Esophagus muscularis mucosa (tissue), 4 donors: ENCODE data around the gene TP53I3.

Experiments used
- EP300 ChIP-seq: sonication (generic); formaldehyde crosslinking; IDR thresholded peaks from one replicate; pipeline ENCODE4 v1.6.1; 2017; ENCODE audit warnings: antibody characterized with exemption
- POLR2A ChIP-seq: fragments of 450-650 bp; IDR thresholded peaks from one replicate; pipeline ENCODE4 v1.6.1; 2017; ENCODE audit warnings: antibody characterized with exemption, moderate library complexity, mild to moderate bottlenecking, low read depth
- POLR2AphosphoS5 ChIP-seq, 2 donors: sonication (generic); formaldehyde crosslinking; IDR thresholded peaks; one replicate each; pipeline ENCODE4 v1.6.1; 2017; ENCODE audit warnings: antibody characterized with exemption in 2 of 2
- TF ChIP-seq, protein P1 (sequence below), 3 experiments: fragments of 200-600 bp in 2 of 3; fragments of 450-650 bp in 1 of 3; sonication (generic) in 2 of 3; IDR thresholded peaks; one replicate each; pipeline ENCODE4 v1.5.1; 2017 to 2019; ENCODE audit warnings: antibody characterized with exemption in 3 of 3, mild to moderate bottlenecking in 2 of 3, moderate library complexity in 1 of 3

DNA sequence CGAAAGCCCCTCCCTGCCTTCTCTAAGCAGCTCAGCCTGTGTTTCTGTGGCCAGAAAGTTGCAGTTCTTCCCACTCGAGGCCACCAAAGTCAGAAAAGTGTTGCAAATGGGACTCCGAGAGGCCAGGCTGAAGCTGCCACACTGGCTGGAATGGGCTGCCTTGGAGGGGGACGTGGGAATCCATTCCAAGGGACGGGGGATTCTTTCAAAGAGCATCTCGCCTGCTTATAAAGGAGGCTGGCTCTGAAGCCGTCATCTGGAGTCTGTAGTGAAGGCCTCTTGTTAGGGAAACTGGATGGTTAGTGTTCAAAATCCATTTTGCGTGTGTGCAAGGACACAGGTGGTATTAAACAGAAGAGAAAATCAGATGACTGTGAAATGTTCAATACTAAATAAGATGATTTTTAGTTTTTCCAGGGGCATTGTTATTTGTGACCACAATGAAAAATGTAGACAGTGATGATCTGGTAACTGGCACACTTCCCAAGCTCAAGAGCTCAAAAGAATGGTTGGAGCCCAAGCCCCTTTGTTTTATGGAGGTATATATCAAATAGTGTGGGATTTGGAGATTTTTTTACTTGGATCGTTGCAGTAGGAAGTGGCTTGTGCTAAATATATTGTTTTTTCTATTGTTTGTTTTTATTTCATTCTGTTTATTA, 39.4 kb upstream of the TP53I3 start:
- TF ChIP-seq POLR2A, result no peak
- TF ChIP-seq, protein P1, sequence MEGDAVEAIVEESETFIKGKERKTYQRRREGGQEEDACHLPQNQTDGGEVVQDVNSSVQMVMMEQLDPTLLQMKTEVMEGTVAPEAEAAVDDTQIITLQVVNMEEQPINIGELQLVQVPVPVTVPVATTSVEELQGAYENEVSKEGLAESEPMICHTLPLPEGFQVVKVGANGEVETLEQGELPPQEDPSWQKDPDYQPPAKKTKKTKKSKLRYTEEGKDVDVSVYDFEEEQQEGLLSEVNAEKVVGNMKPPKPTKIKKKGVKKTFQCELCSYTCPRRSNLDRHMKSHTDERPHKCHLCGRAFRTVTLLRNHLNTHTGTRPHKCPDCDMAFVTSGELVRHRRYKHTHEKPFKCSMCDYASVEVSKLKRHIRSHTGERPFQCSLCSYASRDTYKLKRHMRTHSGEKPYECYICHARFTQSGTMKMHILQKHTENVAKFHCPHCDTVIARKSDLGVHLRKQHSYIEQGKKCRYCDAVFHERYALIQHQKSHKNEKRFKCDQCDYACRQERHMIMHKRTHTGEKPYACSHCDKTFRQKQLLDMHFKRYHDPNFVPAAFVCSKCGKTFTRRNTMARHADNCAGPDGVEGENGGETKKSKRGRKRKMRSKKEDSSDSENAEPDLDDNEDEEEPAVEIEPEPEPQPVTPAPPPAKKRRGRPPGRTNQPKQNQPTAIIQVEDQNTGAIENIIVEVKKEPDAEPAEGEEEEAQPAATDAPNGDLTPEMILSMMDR (IDR thresholded peaks at IDR 0.05), result no peak
- TF ChIP-seq EP300, result no peak
- TF ChIP-seq POLR2AphosphoS5 (IDR thresholded peaks at IDR 0.05), result no peak
